K562 (cell line): ENCODE data around the gene GNAQ.
"Not testable (repeated sequence)": the region's sequence is repeated elsewhere in the genome, so short reads cannot be mapped to it uniquely, and the experiment has no call there.

Experiments
- FOXA1 ChIP-seq: fragments of 450-650 bp; IDR thresholded peaks from 2 replicates; pipeline ENCODE4 v1.6.1; 2016; ENCODE audit warnings: mild to moderate bottlenecking, borderline replicate concordance
- HNRNPLL ChIP-seq: fragments of 200-400 bp; formaldehyde crosslinking; IDR thresholded peaks from 2 replicates; pipeline ENCODE4 v1.6.1; 2017; ENCODE audit warnings: low read length, low read depth, mild to moderate bottlenecking; ENCODE audit not compliant: poor library complexity, severe bottlenecking
- TF ChIP-seq, protein P1 (sequence below): fragments of 450-650 bp; IDR thresholded peaks from 2 replicates; pipeline ENCODE4 v1.6.1; 2018; ENCODE audit warnings: mild to moderate bottlenecking, low read depth; ENCODE audit not compliant: partially characterized antibody

- not testable (repeated sequence) for TF ChIP-seq HNRNPLL, FOXA1
- TF ChIP-seq, protein P1, sequence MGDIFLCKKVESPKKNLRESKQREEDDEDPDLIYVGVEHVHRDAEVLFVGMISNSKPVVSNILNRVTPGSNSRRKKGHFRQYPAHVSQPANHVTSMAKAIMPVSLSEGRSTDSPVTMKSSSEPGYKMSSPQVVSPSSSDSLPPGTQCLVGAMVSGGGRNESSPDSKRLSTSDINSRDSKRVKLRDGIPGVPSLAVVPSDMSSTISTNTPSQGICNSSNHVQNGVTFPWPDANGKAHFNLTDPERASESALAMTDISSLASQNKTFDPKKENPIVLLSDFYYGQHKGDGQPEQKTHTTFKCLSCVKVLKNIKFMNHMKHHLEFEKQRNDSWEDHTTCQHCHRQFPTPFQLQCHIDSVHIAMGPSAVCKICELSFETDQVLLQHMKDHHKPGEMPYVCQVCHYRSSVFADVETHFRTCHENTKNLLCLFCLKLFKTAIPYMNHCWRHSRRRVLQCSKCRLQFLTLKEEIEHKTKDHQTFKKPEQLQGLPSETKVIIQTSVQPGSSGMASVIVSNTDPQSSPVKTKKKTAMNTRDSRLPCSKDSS, result not testable (repeated sequence)
Observed at GRCh38 chr9:77718298-77718640, 313.3 kb downstream of the GNAQ start.
